GM12878 (cell line): ENCODE data around the gene ORAI3. TPM values are rescaled to one million over a fixed set of nuclear protein-coding genes. Genes with fewer than 3 reads are reported as not detected.

Experiments used
- ATAC-seq: fragments of 200-7000 bp; cut with Tn5 transposase; 3 replicates; pipeline ENCODE4 v1.9.1; 2020; ENCODE audit warnings: mild to moderate bottlenecking, moderate library complexity
- BruUV-seq: library from RNA; stranded (reverse); fragments of 400-500 nt; replicated peaks from 2 replicates; lab custom pipeline; 2021; lab: Mats Ljungman, UMichigan
- CTCF ChIA-PET: fragments of 300-600 bp; sonication (Branson Sonifier 250); formaldehyde crosslinking; extraction: SDS; loops from one replicate; lab custom pipeline; 2021; ENCODE audit warnings: inconsistent platforms; lab: Yijun Ruan, JAX
- POLR2A ChIA-PET: fragments of 350-600 bp; formaldehyde crosslinking; extraction: SDS; loops from one replicate; lab custom pipeline; 2021; ENCODE audit warnings: inconsistent platforms; lab: Charles Lee
- RAD21 ChIA-PET: fragments of 300-600 bp; sonication (Branson Sonifier 250); formaldehyde crosslinking; loops from one replicate; lab custom pipeline; 2023; ENCODE audit warnings: antibody characterized with exemption; ENCODE audit not compliant: unreplicated experiment; lab: Charles Lee
- SMC1A ChIA-PET: fragments of 300-600 bp; sonication (Branson Sonifier 250); formaldehyde crosslinking; loops from one replicate; lab custom pipeline; 2023; ENCODE audit not compliant: unreplicated experiment, uncharacterized antibody; lab: Charles Lee
- DNase-seq: peaks from one replicate; pipeline ENCODE4 v3.0.0-alpha.2; 2011; ENCODE audit warnings: low read depth, low spot score
- FAIRE-seq: peaks from 3 replicates; lab custom pipeline; 2011; peaks lifted over from hg19 to GRCh38; lab: Jason Lieb, UNC
- H2AFZ ChIP-seq: 2 replicates; pipeline ENCODE4 v1.6.0; 2011; ENCODE audit warnings: low read depth, low read length, control low read depth; ENCODE audit not compliant: control insufficient read depth
- H3K27ac ChIP-seq: 2 replicates; pipeline ENCODE4 v1.5.1; 2011; ENCODE audit warnings: control low read depth; ENCODE audit not compliant: control insufficient read depth, insufficient read depth
- H3K27me3 ChIP-seq, 2 experiments: replicated peaks in 1 of 2; 2 replicates each; pipeline versions ENCODE4 v1.6.0 to v1.6.1; 2011; ENCODE audit warnings: low read length in 1 of 2; ENCODE audit not compliant: control insufficient read depth in 2 of 2, insufficient read depth in 2 of 2
- H3K36me3 ChIP-seq, 2 experiments: 2 replicates each; pipeline ENCODE4 v1.5.1; 2011; ENCODE audit warnings: low read length in 1 of 2; ENCODE audit not compliant: control insufficient read depth in 2 of 2, insufficient read depth in 2 of 2
- H3K4me1 ChIP-seq: 2 replicates; pipeline ENCODE4 v1.6.1; 2011; ENCODE audit warnings: mild to moderate bottlenecking, low read length, moderate library complexity, mixed read lengths; ENCODE audit not compliant: control insufficient read depth, insufficient read depth
- H3K4me2 ChIP-seq: 2 replicates; pipeline ENCODE4 v1.6.0; 2011; ENCODE audit warnings: control low read depth; ENCODE audit not compliant: control insufficient read depth, insufficient read depth
- H3K4me3 ChIP-seq: fragments of 200-600 bp; sonication (generic); 2 replicates; pipeline ENCODE4 v1.5.1; 2016
- H3K79me2 ChIP-seq: 2 replicates; pipeline ENCODE4 v1.6.0; 2011; ENCODE audit warnings: low read length; ENCODE audit not compliant: control insufficient read depth, insufficient read depth
- H3K9ac ChIP-seq: 2 replicates; pipeline ENCODE4 v1.8.0; 2011; ENCODE audit warnings: low read length, control low read depth, mixed read lengths; ENCODE audit not compliant: control insufficient read depth, insufficient read depth
- H3K9me3 ChIP-seq: replicated peaks from 3 replicates; pipeline ENCODE4 v1.5.1; 2011; ENCODE audit warnings: mild to moderate bottlenecking, low read length; ENCODE audit not compliant: control insufficient read depth, insufficient read depth
- H4K20me1 ChIP-seq: 2 replicates; pipeline ENCODE4 v1.6.0; 2011; ENCODE audit not compliant: control insufficient read depth, insufficient read depth
- EZH2 ChIP-seq: IDR thresholded peaks from 2 replicates; pipeline ENCODE4 v1.6.1; 2012; ENCODE audit warnings: low read depth, mild to moderate bottlenecking, control low read depth, inconsistent platforms, low read length, borderline replicate concordance; ENCODE audit not compliant: control insufficient read depth
- FOXM1 ChIP-seq: IDR thresholded peaks from 2 replicates; pipeline ENCODE4 v1.6.1; 2012; ENCODE audit warnings: low read depth, mild to moderate bottlenecking, inconsistent platforms, low read length, moderate library complexity
- HDGF ChIP-seq: fragments of 450-650 bp; IDR thresholded peaks from 2 replicates; pipeline ENCODE4 v1.6.1; 2016; ENCODE audit warnings: antibody characterized with exemption
- POLR2AphosphoS5 ChIP-seq: IDR thresholded peaks from 2 replicates; pipeline ENCODE4 v1.6.1; 2011; ENCODE audit warnings: mild to moderate bottlenecking, low read length, inconsistent platforms
- RB1 ChIP-seq: fragments of 450-650 bp; formaldehyde crosslinking; IDR thresholded peaks from 2 replicates; pipeline ENCODE4 v1.6.1; 2017; ENCODE audit warnings: mild to moderate bottlenecking, borderline replicate concordance
- SIX5 ChIP-seq: IDR thresholded peaks from 2 replicates; pipeline ENCODE4 v1.6.1; 2011; ENCODE audit warnings: mild to moderate bottlenecking, low read depth, low read length, moderate library complexity; ENCODE audit not compliant: severe bottlenecking
- ZZZ3 ChIP-seq: IDR thresholded peaks from 2 replicates; pipeline ENCODE4 v1.6.1; 2011; ENCODE audit warnings: low read depth; ENCODE audit not compliant: control insufficient read depth, insufficient read length
- WGBS: methylation state at CpG from one replicate; pipeline ENCODE4 v1.1.6; 2016; ENCODE audit warnings: low lambda C conversion rate; ENCODE audit not compliant: insufficient replicate concordance, insufficient coverage; ENCODE audit errors: missing lambda C conversion rate; 5-methylcytosine and 5-hydroxymethylcytosine counted together
- in situ Hi-C: fragments of 300-500 bp; cut with MboI; formaldehyde crosslinking; loops from 9 replicates; pipeline ENCODE4 v1.14.3; 2018; ENCODE audit warnings: mixed read lengths
- intact Hi-C: fragments of 100-400 bp; cut with micrococcal nuclease; formaldehyde crosslinking; loops from one replicate; pipeline ENCODE4 v1.14.2; 2022; ENCODE audit not compliant: unreplicated experiment
- polyA plus RNA-seq, 11 experiments: library from polyadenylated mRNA; depleted of rRNA in 4 of 11; unstranded in 6 of 11; stranded (reverse) in 5 of 11; fragments of >200 nt; fragmentation: Nextera tagmentation in 4 of 11; fragmentation: Illumina TruSeq in 1 of 11; extraction: Ambion mirVana in 4 of 11; extraction: Trizol in 1 of 11; gene quantifications; 1 replicate in 1 of 11; 2 replicates in 10 of 11; pipeline versions ENCODE4 v1.2.1 to v1.2.3, GENCODE V29; 2011 to 2016; ENCODE audit warnings: inconsistent platforms in 2 of 11, missing spikeins in 2 of 11, low read depth in 1 of 11
- total RNA-seq, 4 experiments: library from RNA; depleted of rRNA in 3 of 4; stranded (reverse); fragments of >200 nt in 3 of 4; fragmentation: Illumina TruSeq in 1 of 4; extraction: Trizol in 1 of 4; gene quantifications; 2 replicates each; pipeline versions ENCODE4 v1.2.1 to v1.2.3, GENCODE V29; 2013 to 2021
- TF ChIP-seq, protein P1 (sequence below): fragments of 450-650 bp; IDR thresholded peaks from 2 replicates; pipeline ENCODE4 v1.6.1; 2018; ENCODE audit warnings: mild to moderate bottlenecking, low read depth, moderate library complexity; ENCODE audit not compliant: partially characterized antibody
- TF ChIP-seq, protein P2 (sequence below): fragments of 450-650 bp; formaldehyde crosslinking; IDR thresholded peaks from 2 replicates; pipeline ENCODE4 v1.4.0; 2020; ENCODE audit warnings: mild to moderate bottlenecking, moderate library complexity

The ORAI3 gene
- total and polyA plus RNA-seq, 10 of the 15 experiments (the other 5 are each of a cell fraction or from before 2014, with no cell fraction given): 3.4 to 21.9 (median 16.2) TPM

DNA sequence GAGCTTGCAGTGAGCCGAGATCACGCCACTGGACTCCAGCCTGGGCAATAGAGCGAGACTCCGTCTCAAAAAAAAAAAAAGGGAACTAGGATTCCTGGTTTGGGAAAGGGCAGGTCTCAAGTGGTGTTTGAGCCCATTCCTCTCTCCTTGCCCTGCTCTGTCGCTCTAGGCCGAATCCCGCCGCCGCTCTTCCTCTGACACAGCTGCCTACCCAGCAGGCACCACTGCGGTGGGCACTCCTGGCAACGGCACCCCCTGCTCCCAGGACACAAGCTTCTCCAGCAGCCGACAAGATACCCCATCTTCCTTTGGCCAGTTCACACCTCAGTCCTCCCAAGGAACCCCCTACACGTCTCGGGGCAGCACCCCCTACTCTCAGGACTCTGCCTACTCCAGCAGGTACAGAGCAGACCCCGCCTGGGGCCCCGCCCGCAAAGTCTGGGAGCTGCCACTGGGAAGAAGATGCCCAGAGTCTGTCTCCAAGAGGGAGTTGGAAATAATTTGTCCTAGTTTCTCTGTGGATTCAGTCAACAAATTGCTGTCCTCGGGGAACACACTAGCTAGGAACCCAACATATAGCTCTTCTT, 15.2 kb downstream of the ORAI3 start:
- DNase-seq (no peak), ATAC-seq (no peak), FAIRE-seq (no peak)
- ChIA-PET POLR2A (no interaction called here), CTCF (interaction anchor here (1.2 kb wide), 1 partner anchor 10 kb away, joined by 4 read pairs; no protein-coding TSS in a partner anchor), RAD21 (no interaction called here), SMC1A (no interaction called here)
- no peak overlapping the region for H2AFZ ChIP-seq
- TF ChIP-seq HDGF (no peak), EZH2 (no peak), ZZZ3 (no peak), RB1 (no peak), FOXM1 (no peak), SIX5 (no peak), POLR2AphosphoS5 (no peak)
- TF ChIP-seq, protein P1, sequence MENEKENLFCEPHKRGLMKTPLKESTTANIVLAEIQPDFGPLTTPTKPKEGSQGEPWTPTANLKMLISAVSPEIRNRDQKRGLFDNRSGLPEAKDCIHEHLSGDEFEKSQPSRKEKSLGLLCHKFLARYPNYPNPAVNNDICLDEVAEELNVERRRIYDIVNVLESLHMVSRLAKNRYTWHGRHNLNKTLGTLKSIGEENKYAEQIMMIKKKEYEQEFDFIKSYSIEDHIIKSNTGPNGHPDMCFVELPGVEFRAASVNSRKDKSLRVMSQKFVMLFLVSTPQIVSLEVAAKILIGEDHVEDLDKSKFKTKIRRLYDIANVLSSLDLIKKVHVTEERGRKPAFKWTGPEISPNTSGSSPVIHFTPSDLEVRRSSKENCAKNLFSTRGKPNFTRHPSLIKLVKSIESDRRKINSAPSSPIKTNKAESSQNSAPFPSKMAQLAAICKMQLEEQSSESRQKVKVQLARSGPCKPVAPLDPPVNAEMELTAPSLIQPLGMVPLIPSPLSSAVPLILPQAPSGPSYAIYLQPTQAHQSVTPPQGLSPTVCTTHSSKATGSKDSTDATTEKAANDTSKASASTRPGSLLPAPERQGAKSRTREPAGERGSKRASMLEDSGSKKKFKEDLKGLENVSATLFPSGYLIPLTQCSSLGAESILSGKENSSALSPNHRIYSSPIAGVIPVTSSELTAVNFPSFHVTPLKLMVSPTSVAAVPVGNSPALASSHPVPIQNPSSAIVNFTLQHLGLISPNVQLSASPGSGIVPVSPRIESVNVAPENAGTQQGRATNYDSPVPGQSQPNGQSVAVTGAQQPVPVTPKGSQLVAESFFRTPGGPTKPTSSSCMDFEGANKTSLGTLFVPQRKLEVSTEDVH: no peak
- TF ChIP-seq, protein P2, sequence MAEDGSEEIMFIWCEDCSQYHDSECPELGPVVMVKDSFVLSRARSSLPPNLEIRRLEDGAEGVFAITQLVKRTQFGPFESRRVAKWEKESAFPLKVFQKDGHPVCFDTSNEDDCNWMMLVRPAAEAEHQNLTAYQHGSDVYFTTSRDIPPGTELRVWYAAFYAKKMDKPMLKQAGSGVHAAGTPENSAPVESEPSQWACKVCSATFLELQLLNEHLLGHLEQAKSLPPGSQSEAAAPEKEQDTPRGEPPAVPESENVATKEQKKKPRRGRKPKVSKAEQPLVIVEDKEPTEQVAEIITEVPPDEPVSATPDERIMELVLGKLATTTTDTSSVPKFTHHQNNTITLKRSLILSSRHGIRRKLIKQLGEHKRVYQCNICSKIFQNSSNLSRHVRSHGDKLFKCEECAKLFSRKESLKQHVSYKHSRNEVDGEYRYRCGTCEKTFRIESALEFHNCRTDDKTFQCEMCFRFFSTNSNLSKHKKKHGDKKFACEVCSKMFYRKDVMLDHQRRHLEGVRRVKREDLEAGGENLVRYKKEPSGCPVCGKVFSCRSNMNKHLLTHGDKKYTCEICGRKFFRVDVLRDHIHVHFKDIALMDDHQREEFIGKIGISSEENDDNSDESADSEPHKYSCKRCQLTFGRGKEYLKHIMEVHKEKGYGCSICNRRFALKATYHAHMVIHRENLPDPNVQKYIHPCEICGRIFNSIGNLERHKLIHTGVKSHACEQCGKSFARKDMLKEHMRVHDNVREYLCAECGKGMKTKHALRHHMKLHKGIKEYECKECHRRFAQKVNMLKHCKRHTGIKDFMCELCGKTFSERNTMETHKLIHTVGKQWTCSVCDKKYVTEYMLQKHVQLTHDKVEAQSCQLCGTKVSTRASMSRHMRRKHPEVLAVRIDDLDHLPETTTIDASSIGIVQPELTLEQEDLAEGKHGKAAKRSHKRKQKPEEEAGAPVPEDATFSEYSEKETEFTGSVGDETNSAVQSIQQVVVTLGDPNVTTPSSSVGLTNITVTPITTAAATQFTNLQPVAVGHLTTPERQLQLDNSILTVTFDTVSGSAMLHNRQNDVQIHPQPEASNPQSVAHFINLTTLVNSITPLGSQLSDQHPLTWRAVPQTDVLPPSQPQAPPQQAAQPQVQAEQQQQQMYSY: no peak
- H3K9me3 ChIP-seq: no peaks in the 10 kb centered on the region
- H3K4me2 ChIP-seq: no peak overlapping the region
- no peak overlapping the region for H3K27ac ChIP-seq
- no TSS peak for BruUV-seq
- H4K20me1 ChIP-seq: no peaks in the 10 kb centered on the region; the same call in 1 of the 2 replicates
- in situ Hi-C loops (no loop called here), intact Hi-C loops (no loop called here)
- H3K4me1 ChIP-seq: peaks cover 2% of the 10 kb centered on the region
- H3K36me3 ChIP-seq: peaks cover 31 to 36% of the 10 kb centered on the region in 2 experiments
- H3K79me2 ChIP-seq: peaks cover 4% of the 10 kb centered on the region
- H3K9ac ChIP-seq: no peak overlapping the region
- no peak overlapping the region for H3K4me3 ChIP-seq
- H3K27me3 ChIP-seq: no peaks in the 10 kb centered on the region
- whole genome bisulfite sequencing: 97% methylated on average over 14 of the region's 18 CpGs
